ENCODE data around the gene CRTC1.
"Not testable (repeated sequence)": the region's sequence is repeated elsewhere in the genome, so short reads cannot be mapped to it uniquely, and the experiment has no call there.

CRTC1 gene

DNA sequence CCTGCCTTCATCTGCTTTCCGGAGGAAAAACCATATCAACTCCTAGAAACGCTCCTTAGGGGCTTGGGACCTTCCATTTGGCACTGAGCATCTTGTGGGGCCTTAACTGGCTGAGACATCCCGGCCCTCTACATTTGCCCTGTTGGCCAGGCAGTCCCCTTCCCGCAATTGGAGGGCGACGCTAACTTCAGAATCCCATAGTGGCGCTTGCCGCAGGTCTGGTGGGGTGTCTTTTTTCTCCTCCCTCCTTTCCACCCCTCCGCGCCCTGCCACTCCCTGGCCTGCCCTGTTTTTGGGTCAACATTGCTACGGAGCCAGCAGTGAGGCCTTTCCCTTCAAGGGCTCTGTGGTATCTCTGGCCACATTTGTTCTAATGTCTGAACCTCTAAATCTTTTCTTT is 13.6 kb upstream of the CRTC1 start:
- no peak for DNase-seq

DNA sequence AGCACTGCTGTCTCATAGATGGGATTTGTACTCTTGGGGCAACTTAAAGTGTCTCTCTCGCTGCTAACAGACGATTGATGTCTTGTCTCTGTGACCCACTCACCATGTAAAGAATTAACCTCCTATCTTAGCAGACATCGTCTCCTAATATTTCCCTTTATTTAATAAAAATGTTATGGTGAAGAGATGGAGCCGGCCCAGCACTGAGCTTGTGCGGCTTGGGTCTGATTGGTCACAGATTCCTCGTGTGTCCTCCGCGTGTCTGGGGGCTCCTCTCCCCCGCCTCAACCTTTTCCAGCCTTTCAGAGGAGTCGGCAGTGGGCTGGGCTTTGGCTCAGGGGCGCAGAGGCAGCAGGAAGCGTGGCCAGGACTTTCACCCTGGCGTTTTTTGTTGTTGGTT is 13.2 kb upstream of the CRTC1 start:
- no peak for DNase-seq

DNA sequence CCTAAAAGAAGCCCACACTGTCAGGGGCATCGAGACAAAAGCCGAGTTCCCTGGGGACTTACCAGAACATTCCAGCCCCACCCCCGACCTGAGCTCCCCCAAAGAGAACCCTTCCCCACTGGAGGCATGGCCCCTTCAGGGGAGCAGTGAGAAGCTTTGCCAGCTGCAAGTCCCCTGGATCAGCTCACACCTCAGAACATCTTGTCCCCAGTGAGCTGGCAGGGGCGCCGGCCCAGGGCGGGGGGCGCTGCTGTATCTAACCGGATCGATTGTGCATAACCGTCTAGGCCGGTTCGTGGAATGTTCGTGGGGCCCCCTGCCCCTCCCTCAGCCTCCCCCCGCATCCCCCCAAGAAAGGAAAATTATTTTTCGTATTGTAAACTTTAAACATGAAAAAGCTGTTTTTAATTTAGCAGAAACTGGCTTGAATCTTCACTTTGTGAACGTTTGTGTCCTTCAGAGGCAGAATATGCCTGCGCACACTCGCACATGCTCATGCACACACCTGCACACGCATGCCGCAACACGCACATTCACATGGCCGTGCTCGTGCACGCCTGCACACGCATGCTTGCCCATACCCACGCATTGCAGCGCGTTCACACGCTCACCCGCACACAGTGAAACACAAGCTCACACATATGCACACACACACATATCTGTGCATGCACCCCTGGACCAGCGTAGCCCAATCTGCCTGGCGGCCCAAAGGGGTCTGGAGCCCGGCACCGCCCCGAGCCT is 12.0 kb upstream of the CRTC1 start:
- no peak for DNase-seq

DNA sequence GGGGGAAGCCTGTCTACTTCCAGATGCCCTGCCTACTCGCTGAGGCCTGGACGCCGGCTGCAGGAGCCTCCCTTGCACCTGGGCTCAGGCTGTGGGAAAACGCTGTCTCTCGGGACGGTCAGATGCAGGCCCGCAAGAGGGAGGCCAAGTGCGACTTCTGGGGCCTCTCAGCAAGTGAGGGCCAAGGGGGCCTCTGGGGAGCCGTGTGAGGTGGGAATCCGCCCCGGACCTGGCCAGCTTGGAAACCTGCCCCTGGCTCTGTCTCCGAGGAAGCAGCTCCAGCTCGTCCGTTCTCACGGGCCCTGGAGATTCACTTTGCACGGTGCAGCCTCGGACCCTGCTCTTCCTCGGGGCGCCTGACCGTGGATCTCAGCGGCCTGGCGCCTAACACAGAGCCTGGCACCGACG is 11.4 kb upstream of the CRTC1 start:
- DNase-seq = no peak

DNA sequence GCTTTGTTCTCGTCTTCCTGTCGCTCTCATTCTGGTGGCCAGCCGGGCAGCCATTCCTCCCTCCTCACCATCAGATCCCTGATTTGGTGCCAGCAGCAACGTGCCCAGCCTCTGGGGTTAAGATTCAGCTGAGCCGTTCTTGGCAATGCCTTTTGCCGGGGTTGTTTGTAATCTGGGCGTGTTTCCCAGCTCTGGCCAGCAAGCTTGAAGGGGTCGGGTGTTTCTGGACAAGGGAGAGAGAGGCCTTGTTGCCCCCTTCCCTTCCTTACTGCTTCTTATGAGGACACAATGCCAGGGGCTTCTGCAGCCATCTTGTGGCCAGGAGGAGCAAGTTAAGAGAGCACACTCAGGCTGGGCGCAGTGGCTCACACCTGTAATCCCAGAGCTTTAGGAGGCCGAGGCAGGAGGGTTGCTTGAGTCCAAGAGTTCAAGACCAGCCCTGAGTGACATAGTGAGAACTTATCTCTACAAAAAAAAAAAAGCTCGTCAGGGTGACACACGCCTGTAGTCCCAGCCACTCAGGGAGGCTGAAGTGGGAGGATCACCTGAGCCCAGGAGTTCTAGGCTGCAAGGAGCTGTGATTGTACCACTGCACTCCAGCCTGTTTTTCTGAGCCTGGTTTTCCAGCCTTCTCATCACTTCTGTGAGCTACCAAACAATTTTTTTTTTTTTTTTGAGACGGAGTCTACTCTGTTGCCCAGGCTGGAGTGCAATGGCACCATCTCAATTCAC is 10.7 kb upstream of the CRTC1 start:
- DNase-seq = no peak

DNA sequence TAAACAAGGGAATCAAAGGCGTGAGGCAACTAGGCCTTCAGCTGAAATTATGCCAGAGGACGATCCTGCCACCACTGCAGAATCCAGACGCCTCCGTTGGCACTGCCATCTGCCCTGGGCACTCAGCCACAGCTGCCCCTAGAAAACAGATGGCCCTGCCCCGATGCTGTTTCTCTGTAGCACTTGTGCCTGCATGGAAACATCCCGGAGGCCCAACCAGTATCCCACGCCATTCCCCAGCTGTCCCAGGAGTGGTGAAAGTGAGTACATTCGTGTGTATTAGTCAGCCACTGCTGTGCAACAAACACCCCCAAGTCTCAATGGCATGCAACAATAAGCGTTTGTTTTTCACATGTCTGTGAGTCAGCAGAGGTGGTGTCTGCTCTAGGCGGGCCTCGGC is 8.9 kb upstream of the CRTC1 start:
- no peak for DNase-seq

DNA sequence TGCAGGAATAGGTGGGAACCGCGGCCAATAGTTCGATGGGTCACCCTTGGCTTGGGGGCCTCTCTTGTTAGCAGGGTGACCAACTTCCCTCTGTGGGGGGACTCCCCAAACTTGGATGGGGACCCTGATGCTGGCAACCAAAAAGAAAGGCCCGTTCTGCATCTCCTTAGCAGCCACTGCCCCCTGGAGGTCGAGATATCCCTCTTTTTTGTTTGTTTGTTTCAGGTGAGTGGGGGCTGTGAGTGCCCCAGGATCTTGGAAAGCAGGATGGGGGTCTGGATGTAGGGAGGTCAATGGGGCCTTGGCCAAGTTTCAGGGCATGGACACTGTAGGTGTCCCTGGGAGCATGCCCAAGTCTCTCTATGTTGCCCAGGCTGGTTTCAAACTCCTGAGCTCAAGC is 7.7 kb upstream of the CRTC1 start:
- no peak for DNase-seq

DNA sequence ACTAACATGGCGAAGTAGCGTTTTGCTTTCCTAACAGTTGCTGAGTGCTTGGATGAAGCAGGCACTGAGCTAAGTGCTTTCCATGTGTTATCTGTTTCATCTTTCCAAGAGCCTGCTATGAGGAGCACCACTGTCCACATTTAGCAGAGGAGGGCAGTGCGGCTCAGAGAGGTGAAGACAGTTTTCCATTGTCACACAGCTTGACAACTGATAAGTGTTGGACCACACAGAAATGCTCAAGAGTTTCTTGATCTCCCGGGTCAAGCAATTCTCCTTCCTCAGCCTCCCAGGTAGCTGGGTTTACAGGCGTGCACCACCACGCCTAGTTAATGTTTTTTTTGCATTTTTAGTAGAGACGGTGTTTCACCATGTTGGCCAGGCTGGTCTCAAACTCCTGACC is 6.8 kb upstream of the CRTC1 start:
- DNase-seq = no peak

DNA sequence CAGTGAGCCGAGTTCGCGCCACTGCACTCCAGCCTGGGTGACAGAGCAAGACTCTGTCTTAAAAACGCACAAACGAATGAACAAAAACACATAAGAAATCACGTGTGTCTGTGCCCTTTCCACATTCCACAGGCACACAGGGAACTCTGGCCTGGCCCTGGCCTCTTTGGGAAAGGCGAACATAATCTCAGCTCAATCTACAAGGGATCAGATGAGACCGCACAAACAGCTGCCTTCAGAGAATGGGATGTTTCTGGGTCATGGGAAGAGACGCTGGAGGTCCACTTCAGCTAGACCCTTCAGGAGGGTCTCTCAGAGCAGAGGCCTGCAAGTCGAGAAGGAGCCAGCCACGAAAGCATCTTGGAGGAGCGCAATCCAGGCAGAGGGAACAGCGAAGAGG is 6.3 kb upstream of the CRTC1 start:
- DNase-seq = no peak

DNA sequence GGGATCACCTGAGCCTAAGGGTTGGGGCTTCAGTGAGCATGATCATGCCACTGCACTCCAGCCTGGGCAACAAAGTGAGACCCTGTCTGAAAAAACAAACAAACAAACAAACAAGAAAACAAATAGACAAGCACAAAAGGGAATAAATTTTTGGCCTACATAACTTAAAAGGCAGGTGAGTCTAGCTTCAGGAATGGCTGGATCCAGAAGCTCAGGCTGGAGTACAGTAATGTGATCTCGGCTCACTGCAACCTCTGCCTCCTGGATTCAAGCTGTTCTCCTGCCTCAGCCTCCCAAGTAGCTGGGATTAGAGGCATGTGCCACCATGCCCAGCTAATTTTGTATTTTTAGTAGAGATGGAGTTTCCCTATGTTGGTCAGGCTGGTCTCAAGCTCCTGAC is 3.3 kb upstream of the CRTC1 start:
- not testable (repeated sequence) for DNase-seq

DNA sequence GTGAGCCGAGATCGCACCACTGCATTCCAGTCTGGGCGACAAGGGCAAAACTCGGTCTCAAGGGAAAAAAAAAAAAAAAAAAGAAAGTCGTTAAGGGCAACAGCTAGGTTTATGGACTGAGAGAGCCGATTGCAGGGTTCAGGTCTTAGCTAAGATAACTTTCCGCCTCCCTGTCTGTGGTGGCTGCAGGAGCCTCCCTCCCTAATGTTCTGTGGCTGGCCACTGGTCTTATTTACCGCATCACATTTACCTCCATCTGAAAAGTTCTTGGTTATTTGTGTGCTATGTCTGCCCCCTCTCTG is 722 bp upstream of the CRTC1 start:
- no peak for DNase-seq

DNA sequence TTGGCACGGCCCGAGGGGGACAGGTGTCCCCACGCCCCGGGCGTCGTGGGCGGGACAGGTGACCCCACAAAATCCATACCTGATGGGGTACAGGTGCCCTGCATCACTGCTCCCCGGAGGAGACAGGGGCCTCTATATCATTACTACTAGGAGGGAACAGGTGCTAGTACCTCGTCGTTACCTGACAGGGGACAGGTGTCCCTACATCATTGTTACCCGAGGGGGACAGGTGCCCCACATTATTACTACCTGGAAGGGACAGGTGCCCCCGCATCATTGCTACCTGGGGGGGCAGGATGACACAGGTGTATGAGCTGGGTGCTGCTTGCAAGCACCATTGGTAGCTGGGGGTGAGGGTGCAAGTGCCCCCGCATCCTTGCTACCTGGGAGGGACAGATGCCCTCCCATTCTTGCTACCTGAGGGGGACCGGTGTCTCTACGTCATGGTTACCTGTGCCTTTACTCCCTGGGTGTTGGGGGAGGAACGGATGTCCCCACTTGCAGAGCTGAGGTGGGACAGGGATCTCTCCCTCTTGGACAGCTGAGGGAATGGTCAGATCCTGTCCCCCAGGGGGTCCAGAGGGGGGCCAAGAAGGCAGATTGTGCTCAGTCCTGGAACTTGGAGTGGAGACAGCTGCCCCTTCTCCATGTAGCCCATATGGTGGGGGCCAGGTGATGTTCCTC is 620 bp downstream of the CRTC1 start:
- DNase-seq = no peak

DNA sequence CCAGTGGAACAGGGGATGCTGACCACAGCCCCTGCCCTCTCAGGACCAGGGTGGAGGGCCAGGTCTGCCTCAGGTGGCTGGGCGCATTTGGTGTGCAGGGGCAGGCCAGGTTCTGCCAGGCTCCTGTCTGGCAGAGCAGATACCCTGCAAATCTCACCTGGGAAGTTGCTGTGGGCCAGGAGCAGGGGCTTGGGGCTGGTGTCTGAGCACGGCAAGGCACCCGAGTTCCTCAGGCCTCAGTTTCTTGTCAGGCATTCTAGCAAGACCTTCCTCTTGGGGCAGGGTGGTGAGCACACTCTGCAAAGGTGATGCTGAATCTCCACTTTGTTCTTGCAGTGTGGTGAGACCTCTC is 1.1 kb downstream of the CRTC1 start:
- no peak for DNase-seq

DNA sequence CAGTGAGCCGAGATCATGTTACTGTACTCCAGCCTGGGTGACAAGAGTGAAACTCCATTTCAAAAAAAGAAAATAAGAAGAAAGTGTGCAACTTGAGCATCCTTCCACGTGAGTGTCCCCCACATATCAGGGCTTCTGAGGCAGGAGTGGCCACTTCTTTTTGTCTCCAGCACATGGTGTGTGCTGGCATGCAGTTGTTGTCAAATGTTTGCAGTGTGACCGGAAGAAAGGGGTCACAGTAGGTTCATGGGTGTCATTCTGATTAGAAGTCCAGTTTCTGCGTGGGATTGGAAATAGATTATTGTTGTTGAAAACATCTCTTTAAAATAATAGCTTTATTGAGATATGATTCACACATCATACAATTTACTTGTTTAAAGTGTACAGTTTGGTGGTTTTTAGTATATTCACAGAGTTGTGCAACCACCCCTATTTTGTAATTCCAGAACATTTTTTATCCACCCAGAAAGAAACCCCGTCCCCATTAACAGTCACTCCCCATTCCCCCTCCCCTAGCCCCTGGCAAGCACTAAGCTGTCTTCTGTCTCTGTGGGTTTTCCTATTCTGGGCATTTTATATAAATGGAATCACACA is 2.2 kb downstream of the CRTC1 start:
- no peak for DNase-seq

DNA sequence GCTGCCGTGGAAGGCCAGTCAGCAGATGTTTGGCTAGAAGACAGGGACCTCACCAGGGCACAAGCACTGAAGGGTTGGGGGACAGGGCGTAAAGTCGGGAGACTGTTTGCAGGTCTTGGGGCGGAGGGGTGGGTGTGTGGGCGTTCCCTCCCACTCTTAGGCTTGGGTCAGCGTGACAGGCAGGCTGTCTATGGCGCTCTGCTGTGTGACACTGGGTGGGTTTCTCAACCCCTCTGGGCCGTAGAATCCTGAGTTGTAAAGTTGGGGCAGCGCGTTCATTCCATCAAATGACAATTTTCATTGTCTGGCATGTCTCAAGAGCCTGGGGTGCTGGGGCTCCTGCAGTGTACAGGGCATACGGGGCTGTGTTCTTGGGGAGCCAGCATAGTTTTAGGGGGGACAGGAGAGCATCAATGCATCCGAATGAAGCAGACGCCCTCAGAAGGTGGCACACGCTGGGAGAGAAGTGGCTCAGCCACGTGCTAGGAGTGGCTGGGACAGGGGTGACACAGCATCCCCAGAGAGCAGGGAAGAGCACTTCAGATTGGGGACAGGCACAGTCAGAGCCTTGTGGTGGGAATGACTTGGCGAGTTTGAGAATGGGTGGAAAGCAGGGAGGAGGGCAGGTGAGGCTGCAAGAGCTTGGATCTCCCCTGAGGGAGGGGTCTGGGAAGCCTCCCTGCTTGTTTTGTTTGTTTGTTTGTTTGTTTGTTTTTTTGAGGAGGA is 4.4 kb downstream of the CRTC1 start:
- no peak for DNase-seq

DNA sequence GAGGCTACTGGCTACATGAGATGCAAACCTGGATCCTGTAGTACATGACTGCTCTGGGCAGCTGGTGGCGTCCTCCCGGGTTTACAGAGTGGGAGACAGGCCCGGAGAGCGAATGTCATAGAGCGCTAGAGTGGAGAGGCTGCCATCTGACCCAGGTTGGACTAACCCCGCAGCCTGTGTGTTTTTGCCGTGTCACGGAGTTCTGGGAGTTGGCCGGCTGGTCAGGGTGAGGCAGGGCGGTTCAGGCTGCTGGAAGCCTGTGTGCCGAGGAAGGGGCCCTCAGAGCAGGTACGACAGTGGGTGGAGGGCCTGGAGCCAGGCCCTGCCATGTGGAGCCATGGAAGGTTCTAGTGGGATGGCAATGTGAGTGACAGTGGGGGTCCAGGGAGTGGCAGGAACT is 12.5 kb downstream of the CRTC1 start:
- no peak for DNase-seq

DNA sequence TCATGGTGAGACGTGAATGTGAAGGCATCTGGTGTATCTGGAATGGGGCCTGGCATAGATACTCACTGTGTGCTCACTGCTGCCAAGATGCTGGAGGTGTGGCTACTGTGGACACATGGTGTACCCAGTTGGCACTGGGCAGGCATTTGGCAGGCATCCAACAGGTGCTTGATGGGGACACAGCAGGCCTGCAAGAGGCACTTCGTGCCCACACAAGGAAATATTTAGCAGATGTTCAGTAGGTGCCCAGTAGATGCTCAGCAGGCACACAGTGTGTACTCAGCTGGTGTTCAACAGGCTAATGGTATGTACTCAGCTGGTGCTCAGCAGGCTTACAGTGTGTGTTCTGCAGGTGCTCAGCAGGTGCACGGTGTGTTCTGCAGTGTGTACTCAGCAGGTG is 14.2 kb downstream of the CRTC1 start:
- no peak for DNase-seq

DNA sequence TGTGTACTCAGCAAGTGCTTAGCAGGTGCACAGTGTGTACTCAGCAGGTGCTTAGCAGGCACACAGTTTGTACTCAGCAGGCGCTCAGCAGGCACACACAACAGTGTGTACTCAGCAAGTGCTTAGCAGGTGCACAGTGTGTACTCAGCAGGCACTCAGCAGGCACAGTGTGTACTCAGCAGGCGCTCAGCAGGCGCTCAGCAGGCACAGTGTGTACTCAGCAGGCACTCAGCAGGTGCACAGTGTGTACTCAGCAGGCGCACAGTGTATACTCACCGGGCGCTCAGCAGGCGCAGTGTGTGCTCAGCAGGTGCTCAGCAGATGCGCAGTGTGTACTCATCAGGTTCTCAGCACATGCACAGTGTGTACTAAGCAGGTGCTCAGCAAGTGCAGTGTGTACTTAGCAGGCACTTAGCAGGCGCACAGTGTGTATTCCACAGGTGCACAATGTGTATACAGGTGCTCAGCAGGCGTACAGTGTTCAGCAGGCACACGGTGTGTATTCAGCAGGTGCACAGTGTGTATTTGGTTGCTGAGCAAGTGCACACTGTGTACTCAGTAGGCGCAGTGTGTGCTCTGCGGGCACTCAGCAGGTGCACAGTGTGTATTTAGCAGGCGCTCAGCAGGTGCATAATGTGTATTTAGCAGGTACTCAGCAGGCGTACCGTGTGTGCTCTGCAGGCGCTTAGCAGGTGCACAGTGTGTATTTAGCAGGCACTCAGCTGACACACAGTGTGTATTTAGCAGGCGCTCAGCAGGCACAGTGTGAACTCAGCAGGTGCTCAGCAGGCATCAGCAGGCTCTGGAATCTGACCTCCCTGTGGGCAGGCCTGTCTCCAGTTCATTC is 15.1 kb downstream of the CRTC1 start:
- DNase-seq = no peak

DNA sequence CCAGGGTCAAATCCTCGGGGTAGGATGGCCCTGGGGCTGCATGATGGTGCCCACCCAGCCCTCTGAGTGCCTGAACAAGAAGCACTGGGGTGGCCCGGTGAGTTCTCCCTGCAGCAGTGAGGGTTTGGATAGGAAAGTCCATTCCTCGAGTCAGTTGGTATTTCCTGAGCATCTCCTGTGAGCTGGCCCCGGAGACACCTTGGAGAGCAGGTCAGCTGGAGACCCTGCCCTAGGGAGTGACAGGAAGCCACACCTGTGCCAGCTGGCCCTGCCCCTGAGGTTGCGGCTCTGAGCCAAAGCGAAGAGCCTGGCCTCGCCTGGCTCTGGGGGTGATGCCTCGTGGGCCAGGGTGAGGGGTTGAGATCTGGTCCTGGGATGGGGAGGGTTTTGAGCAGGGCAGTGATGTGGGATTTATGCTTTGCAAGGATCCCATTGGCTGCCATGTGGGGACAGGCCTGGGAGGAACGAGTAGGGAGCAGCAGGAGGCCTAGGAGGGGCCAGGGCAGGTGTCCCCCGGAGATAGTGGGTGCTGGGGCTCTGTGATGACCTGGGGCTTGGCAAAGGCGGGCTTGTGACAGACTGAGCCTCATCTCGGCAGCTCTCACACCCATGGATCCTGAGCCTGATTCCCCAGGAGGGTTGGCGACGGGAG is 16.0 kb downstream of the CRTC1 start:
- no peak for DNase-seq

DNA sequence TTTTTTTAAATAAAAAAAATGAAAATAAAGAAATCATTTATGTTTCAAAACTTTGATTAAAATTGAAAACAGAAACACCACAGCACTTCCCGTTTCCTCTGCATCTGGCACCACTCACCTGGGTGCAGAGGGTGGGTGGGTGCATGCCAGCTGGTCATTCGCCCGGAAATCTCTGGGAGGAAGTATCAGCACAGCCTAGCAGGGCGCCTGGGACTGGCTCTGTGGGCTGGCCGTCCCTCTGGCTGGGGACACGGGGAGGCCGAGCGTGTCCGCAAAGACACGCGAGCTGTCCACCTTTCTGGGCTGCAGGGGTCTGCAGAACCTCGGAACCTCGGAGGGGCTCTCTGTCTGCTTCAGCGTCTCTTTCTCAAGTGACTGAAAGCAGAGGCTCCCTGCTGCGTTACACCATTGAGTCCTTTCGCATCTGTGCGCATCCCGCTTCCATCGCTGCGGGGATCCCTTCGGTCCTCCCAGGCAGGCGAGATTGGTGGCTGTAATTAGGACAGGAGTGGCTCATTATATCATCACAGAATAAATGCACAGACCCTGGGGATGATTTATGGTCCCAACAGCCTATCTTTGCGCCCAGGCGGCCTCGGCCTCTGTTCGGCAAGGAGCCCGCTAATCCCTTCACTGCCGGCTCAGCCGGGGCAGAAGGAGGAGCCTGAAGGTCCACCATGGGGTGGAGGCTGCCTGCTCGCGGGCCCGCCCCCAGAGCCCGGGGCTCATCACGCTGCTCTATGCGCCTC is 17.2 kb downstream of the CRTC1 start:
- peak; percentile 63 for DNase-seq

DNA sequence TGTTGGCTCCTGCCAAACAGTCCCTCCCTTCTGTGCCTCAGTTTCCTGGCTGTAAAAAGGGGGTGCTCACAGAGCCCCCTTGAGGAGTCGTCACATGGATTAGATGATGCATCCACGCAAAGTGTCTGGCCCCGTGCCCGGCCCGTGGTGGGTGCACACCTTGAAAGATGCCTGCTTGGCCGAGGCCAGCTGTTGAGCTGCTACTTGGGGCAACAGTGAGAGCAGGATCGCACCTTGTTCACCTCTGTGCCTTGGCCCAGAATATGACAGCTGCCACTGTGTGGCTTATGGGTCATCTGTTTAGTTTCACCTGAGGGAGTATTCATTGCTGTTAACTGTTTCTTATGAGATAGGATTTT is 17.7 kb downstream of the CRTC1 start:
- no peak for DNase-seq
